ENCODE results near the gene SEMA5A. TPM values are rescaled to one million over a fixed set of nuclear protein-coding genes. Genes with fewer than 3 reads are reported as not detected.

The SEMA5A gene, protein sequence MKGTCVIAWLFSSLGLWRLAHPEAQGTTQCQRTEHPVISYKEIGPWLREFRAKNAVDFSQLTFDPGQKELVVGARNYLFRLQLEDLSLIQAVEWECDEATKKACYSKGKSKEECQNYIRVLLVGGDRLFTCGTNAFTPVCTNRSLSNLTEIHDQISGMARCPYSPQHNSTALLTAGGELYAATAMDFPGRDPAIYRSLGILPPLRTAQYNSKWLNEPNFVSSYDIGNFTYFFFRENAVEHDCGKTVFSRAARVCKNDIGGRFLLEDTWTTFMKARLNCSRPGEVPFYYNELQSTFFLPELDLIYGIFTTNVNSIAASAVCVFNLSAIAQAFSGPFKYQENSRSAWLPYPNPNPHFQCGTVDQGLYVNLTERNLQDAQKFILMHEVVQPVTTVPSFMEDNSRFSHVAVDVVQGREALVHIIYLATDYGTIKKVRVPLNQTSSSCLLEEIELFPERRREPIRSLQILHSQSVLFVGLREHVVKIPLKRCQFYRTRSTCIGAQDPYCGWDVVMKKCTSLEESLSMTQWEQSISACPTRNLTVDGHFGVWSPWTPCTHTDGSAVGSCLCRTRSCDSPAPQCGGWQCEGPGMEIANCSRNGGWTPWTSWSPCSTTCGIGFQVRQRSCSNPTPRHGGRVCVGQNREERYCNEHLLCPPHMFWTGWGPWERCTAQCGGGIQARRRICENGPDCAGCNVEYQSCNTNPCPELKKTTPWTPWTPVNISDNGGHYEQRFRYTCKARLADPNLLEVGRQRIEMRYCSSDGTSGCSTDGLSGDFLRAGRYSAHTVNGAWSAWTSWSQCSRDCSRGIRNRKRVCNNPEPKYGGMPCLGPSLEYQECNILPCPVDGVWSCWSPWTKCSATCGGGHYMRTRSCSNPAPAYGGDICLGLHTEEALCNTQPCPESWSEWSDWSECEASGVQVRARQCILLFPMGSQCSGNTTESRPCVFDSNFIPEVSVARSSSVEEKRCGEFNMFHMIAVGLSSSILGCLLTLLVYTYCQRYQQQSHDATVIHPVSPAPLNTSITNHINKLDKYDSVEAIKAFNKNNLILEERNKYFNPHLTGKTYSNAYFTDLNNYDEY
- total RNA-seq, result 322 and 351 TPM in 2 replicates

DNA sequence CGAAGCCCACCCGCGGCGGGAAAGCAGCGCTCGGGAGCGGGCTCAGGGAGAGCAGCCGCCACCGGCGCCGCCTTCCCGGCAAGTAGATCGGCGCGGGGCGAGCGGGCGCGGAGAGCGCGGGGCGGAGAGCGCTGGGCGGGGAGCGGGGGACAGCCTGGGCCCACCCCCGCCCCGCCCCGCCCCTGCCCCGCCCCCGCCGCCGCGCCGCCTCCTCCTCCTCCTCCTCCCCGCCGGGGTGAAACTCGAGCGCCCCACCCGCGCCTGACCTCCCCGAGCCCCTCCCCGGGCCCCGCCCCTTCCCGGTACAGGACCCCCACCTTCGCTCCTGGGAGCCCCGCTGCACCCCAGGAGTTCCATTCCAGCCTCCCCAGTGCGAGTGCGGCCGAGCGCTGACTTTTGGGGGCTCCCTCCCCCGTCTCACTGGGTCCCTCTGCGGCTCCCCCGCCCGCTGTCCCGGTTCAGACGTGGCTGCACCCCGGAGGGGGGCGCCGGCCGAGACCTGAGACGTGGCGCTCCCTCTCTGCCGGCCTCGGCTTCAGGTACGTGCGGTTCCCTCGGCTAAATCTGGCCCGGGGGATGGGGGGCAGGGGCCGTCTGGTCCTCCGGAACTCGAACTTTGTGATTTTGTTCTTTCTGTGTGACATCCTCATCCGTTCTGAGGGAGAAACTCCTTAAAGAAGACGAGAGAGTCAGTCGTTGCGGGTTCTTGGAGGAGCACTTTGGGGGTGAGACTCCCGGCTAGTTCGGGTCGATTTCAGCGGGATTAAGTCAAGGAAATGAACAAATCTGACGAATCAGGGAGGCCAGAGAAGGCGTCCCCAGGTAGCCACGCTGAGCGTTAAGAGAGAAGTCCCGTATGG, at the start of gene SEMA5A:
Gene SEMA5A, minus strand, starts transcription at position 84 of the 860 bp plus-strand sequence. CDS start 166,129 bp downstream, outside the sequence.

Small RNAs within 50 kb of the gene (small RNA-seq; reads per million reads assigned to genes)
- gene MIR4636, result 8.5 reads per million, percentile 94 among the genes with 10 or more reads in this experiment
- gene SNORD123, result 276 reads per million, percentile 99 among the genes with 10 or more reads in this experiment

Other genes with a start within 250 kb of the SEMA5A start
- under 0.01 and 0.76 TPM in 2 replicates for gene TAS2R1, start 84.3 kb upstream of the SEMA5A start, total RNA-seq